ENCODE measurements around the gene STIMATE. TPM values are rescaled to one million over a fixed set of nuclear protein-coding genes. Genes with fewer than 3 reads are reported as not detected.

Gene STIMATE
- total RNA-seq, 5 donors from 2014 or later (not counting 1 experiment from before 2014, with no cell fraction given): 37.3 to 61.8 (median 52.9) TPM

DNA sequence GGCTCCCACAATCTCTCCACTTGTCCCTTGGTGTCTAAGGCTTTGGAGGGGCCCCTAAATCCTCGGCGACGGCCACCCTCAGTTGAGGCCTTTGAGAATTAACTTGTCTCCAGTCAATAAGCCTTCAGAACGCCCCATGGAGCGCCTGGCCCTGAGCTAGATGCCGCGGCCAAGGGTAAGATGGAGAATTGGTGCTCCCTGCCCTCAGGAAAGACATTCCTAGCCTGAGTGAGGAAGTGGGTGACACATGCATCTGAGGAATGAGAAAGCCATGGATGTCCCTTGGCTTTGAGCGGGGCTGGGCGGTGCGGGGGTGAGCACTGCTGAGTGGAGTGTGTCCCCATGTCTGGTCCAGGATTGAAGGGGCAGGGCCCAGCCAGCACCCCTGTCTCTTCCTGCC is 80.1 kb downstream of the STIMATE start:
- no peaks in the 10 kb centered on the region for H3K36me3 Mint-ChIP-seq
- H3K4me3 Mint-ChIP-seq: no peak overlapping the region
- Histone ChIP-seq H3K27me3 (replicated peaks in 1 of 2; ENCODE audit: control insufficient read depth in 2 of 2, extremely low read depth in 1 of 2, insufficient read depth in 2 of 2, low read length in 1 of 2) (no peaks in the 10 kb centered on the region), H3K9me3 (no peaks in the 10 kb centered on the region), H3K27ac (ENCODE audit: low read length) (no peak overlapping the region), H3K4me3 (ENCODE audit: control insufficient read depth in 1 of 2, extremely low read depth in 1 of 2, low read length in 1 of 2) (no peak overlapping the region), H3K36me3 (ENCODE audit: control insufficient read depth in 2 of 2, extremely low read depth in 1 of 2, insufficient read depth in 1 of 2, low read length in 1 of 2) (no peaks in the 10 kb centered on the region), H3K4me1 (ENCODE audit: control insufficient read depth in 1 of 2, extremely low read depth in 1 of 2, insufficient read depth in 2 of 2, low read length in 2 of 2) (no peaks in the 10 kb centered on the region)
- ChIA-PET POLR2A (no interaction called here), CTCF (no interaction called here)
- no peak for DNase-seq
- WGBS (ENCODE audit: insufficient coverage): 98% methylated on average over 7 of the region's 10 CpGs
- no peaks in the 10 kb centered on the region for H3K9me3 Mint-ChIP-seq
- H3K4me1 Mint-ChIP-seq: no peaks in the 10 kb centered on the region
- ATAC-seq (replicated peaks in 1 of 4): no peak
- H3K27me3 Mint-ChIP-seq: no peaks in the 10 kb centered on the region
- H3K27ac Mint-ChIP-seq: no peak overlapping the region

GRCh38 chr3:52816654-52817053 is 80.7 kb downstream of the STIMATE start:
- POLR2A ChIA-PET: no interaction called here
- DNase-seq (no peak), ATAC-seq (replicated peaks in 1 of 4) (no peak)
- H3K36me3 Mint-ChIP-seq: no peaks in the 10 kb centered on the region
- Histone ChIP-seq H3K4me1 (ENCODE audit: control insufficient read depth in 1 of 2, extremely low read depth in 1 of 2, insufficient read depth in 2 of 2, low read length in 2 of 2) (no peaks in the 10 kb centered on the region), H3K36me3 (ENCODE audit: control insufficient read depth in 2 of 2, extremely low read depth in 1 of 2, insufficient read depth in 1 of 2, low read length in 1 of 2) (no peaks in the 10 kb centered on the region), H3K4me3 (ENCODE audit: control insufficient read depth in 1 of 2, extremely low read depth in 1 of 2, low read length in 1 of 2) (no peak overlapping the region), H3K9me3 (no peaks in the 10 kb centered on the region), H3K27me3 (replicated peaks in 1 of 2; ENCODE audit: control insufficient read depth in 2 of 2, extremely low read depth in 1 of 2, insufficient read depth in 2 of 2, low read length in 1 of 2) (no peaks in the 10 kb centered on the region), H3K27ac (ENCODE audit: low read length) (no peak overlapping the region)
- H3K27me3 Mint-ChIP-seq: no peaks in the 10 kb centered on the region
- no peak overlapping the region for H3K27ac Mint-ChIP-seq
- no peak overlapping the region for H3K4me3 Mint-ChIP-seq
- H3K4me1 Mint-ChIP-seq: no peaks in the 10 kb centered on the region
- H3K9me3 Mint-ChIP-seq: no peaks in the 10 kb centered on the region
- WGBS (ENCODE audit: insufficient coverage): 87% methylated on average over 10 of the region's 10 CpGs
- CTCF ChIA-PET: no interaction called here

- H3K9me3 ChIP-seq: no peaks in the 10 kb centered on the region
- CTCF ChIA-PET: no interaction called here
- H3K36me3 ChIP-seq (ENCODE audit: control insufficient read depth in 2 of 2, extremely low read depth in 1 of 2, insufficient read depth in 1 of 2, low read length in 1 of 2): no peaks in the 10 kb centered on the region
- H3K4me3 ChIP-seq (ENCODE audit: control insufficient read depth in 1 of 2, extremely low read depth in 1 of 2, low read length in 1 of 2): no peak overlapping the region
- Mint-ChIP-seq H3K36me3 (no peaks in the 10 kb centered on the region), H3K27ac (no peak overlapping the region), H3K4me1 (no peaks in the 10 kb centered on the region), H3K9me3 (no peaks in the 10 kb centered on the region), H3K4me3 (no peak overlapping the region), H3K27me3 (no peaks in the 10 kb centered on the region)
- 54% methylated on average over 2 of the region's 6 CpGs for WGBS (ENCODE audit: insufficient coverage)
- DNase-seq (no peak), ATAC-seq (replicated peaks in 1 of 4) (no peak)
- no peak overlapping the region for H3K27ac ChIP-seq (ENCODE audit: low read length)
- no peaks in the 10 kb centered on the region for H3K4me1 ChIP-seq (ENCODE audit: control insufficient read depth in 1 of 2, extremely low read depth in 1 of 2, insufficient read depth in 2 of 2, low read length in 2 of 2)
- H3K27me3 ChIP-seq (replicated peaks in 1 of 2; ENCODE audit: control insufficient read depth in 2 of 2, extremely low read depth in 1 of 2, insufficient read depth in 2 of 2, low read length in 1 of 2): no peaks in the 10 kb centered on the region
- POLR2A ChIA-PET: no interaction called here
These were observed 81.1 kb downstream of the STIMATE start for GRCh38 chr3:52816199-52816598.

DNA sequence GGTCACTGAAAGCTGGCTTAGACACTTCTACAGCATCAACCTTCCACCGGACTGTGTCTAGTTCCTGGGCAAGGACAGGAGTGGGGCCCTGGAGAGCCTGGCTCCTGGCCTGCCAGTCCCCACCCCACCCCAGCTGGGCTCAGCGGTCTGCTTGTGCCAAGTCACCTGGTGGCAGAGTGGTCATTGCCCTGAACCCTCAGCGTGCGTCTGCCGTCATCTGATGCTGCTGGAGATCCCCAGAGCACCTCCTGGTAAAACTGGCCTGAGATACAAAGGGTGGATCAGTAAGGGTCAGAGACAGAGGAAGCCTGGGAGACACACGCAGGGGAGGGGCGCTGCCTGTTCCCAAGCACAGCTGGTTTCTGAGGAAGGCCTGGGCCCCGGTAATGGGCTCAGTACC is 83.5 kb downstream of the STIMATE start:
- ChIA-PET POLR2A (no interaction called here), CTCF (no interaction called here)
- Histone ChIP-seq H3K27ac (ENCODE audit: low read length) (no peak overlapping the region), H3K4me1 (ENCODE audit: control insufficient read depth in 1 of 2, extremely low read depth in 1 of 2, insufficient read depth in 2 of 2, low read length in 2 of 2) (no peaks in the 10 kb centered on the region), H3K36me3 (ENCODE audit: control insufficient read depth in 2 of 2, extremely low read depth in 1 of 2, insufficient read depth in 1 of 2, low read length in 1 of 2) (no peaks in the 10 kb centered on the region), H3K4me3 (ENCODE audit: control insufficient read depth in 1 of 2, extremely low read depth in 1 of 2, low read length in 1 of 2) (no peak overlapping the region), H3K9me3 (no peaks in the 10 kb centered on the region), H3K27me3 (replicated peaks in 1 of 2; ENCODE audit: control insufficient read depth in 2 of 2, extremely low read depth in 1 of 2, insufficient read depth in 2 of 2, low read length in 1 of 2) (no peaks in the 10 kb centered on the region)
- ATAC-seq (replicated peaks in 1 of 4) (no peak), DNase-seq (no peak)
- Mint-ChIP-seq H3K27me3 (no peaks in the 10 kb centered on the region), H3K36me3 (no peaks in the 10 kb centered on the region), H3K9me3 (no peaks in the 10 kb centered on the region), H3K4me1 (peaks cover 4 to 12% (median 8%) of the 10 kb centered on the region in 3 donors), H3K4me3 (no peak overlapping the region), H3K27ac (no peak overlapping the region)
- WGBS (ENCODE audit: insufficient coverage): 100% methylated on average over 7 of the region's 8 CpGs

DNA sequence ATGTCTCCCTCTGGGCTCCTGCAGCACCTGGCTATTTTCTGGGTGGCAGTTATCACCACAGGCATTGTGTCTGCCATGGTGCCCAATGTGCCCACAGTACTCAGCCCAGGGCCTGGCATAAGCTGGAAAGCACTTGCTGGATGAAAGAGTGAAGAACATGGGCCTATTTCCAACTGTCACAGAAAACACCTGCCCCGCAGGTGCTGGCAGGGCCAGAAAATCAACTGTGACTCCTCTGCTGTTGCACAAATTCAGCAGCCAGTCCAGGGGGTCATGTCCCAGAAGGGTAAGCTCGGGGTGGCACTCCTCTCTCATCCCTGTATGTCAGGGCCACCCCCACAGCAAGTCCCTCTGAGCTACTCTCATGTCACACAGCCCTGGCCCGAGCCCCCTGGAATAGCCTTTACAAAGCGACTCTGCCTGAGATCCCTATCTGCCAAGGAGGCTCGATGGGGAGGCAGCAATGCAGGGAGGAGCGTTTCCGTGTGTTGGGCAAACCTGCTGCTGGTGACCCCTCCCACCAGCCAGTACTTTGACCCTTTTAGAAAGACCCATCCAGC is 85.8 kb downstream of the STIMATE start:
- Histone ChIP-seq H3K27ac (ENCODE audit: low read length) (no peak overlapping the region), H3K9me3 (no peaks in the 10 kb centered on the region), H3K4me1 (ENCODE audit: control insufficient read depth in 1 of 2, extremely low read depth in 1 of 2, insufficient read depth in 2 of 2, low read length in 2 of 2) (no peaks in the 10 kb centered on the region), H3K36me3 (ENCODE audit: control insufficient read depth in 2 of 2, extremely low read depth in 1 of 2, insufficient read depth in 1 of 2, low read length in 1 of 2) (no peaks in the 10 kb centered on the region), H3K4me3 (ENCODE audit: control insufficient read depth in 1 of 2, extremely low read depth in 1 of 2, low read length in 1 of 2) (no peak overlapping the region), H3K27me3 (replicated peaks in 1 of 2; ENCODE audit: control insufficient read depth in 2 of 2, extremely low read depth in 1 of 2, insufficient read depth in 2 of 2, low read length in 1 of 2) (peaks cover 0 to 3% of the 10 kb centered on the region in 2 experiments)
- no peaks in the 10 kb centered on the region for H3K36me3 Mint-ChIP-seq
- no peaks in the 10 kb centered on the region for H3K27me3 Mint-ChIP-seq
- ChIA-PET POLR2A (interaction anchor here in 1 of 2 donors (0.6 kb wide), 1 partner anchor 103 kb away, joined by 6 read pairs; no protein-coding TSS in a partner anchor), CTCF (interaction anchor here in 1 of 2 donors (0.8 kb wide), 1 partner anchor 13 kb away, joined by 4 read pairs; no protein-coding TSS in a partner anchor)
- no peak for DNase-seq
- 79% methylated on average over 7 of the region's 7 CpGs for WGBS (ENCODE audit: insufficient coverage)
- ATAC-seq (replicated peaks in 1 of 4): no peak
- H3K4me1 Mint-ChIP-seq: peaks cover 4 to 12% (median 8%) of the 10 kb centered on the region in 3 donors
- H3K4me3 Mint-ChIP-seq: no peak overlapping the region
- no peaks in the 10 kb centered on the region for H3K9me3 Mint-ChIP-seq
- no peak overlapping the region for H3K27ac Mint-ChIP-seq

- POLR2A ChIA-PET: interaction anchor here in 1 of 2 donors (0.6 kb wide), 1 partner anchor 102 kb away, joined by 6 read pairs; no protein-coding TSS in a partner anchor
- no peak for ATAC-seq (replicated peaks in 1 of 4)
- Mint-ChIP-seq H3K4me1 (peaks cover 4 to 12% (median 8%) of the 10 kb centered on the region in 3 donors), H3K27me3 (no peaks in the 10 kb centered on the region), H3K36me3 (no peaks in the 10 kb centered on the region), H3K9me3 (no peaks in the 10 kb centered on the region), H3K4me3 (no peak overlapping the region), H3K27ac (no peak overlapping the region)
- DNase-seq: no peak
- no peak overlapping the region for H3K27ac ChIP-seq (ENCODE audit: low read length)
- H3K9me3 ChIP-seq: no peaks in the 10 kb centered on the region
- no peaks in the 10 kb centered on the region for H3K36me3 ChIP-seq (ENCODE audit: control insufficient read depth in 2 of 2, extremely low read depth in 1 of 2, insufficient read depth in 1 of 2, low read length in 1 of 2)
- peaks cover 0 to 3% of the 10 kb centered on the region in 2 experiments for H3K27me3 ChIP-seq (replicated peaks in 1 of 2; ENCODE audit: control insufficient read depth in 2 of 2, extremely low read depth in 1 of 2, insufficient read depth in 2 of 2, low read length in 1 of 2)
- no peak overlapping the region for H3K4me3 ChIP-seq (ENCODE audit: control insufficient read depth in 1 of 2, extremely low read depth in 1 of 2, low read length in 1 of 2)
- no peaks in the 10 kb centered on the region for H3K4me1 ChIP-seq (ENCODE audit: control insufficient read depth in 1 of 2, extremely low read depth in 1 of 2, insufficient read depth in 2 of 2, low read length in 2 of 2)
- WGBS (ENCODE audit: insufficient coverage): 86% methylated on average over 6 of the region's 11 CpGs
- CTCF ChIA-PET: interaction anchor here in 1 of 2 donors (0.6 kb wide), 1 partner anchor 1006 kb away, joined by 3 read pairs; no protein-coding TSS in a partner anchor
These were observed 86.4 kb downstream of the STIMATE start for GRCh38 chr3:52810923-52811322.
